Ammon's horn (tissue), 1 donor: ENCODE data around the gene BBS4.
"Not testable (repeated sequence)": the region's sequence is repeated elsewhere in the genome, so short reads cannot be mapped to it uniquely, and the experiment has no call there.

Source experiments
- DNase-seq: peaks from one replicate; pipeline ENCODE4 v3.0.0-alpha.2; 2016; ENCODE audit warnings: low spot score

BBS4 gene

GRCh38 chr15:72698938-72699337 lies 12.9 kb downstream of the BBS4 start:
- DNase-seq: no peak

GRCh38 chr15:72700076-72700475 lies 14.1 kb downstream of the BBS4 start:
- DNase-seq: no peak

- no peak for DNase-seq
These were observed 20.3 kb downstream of the BBS4 start for GRCh38 chr15:72706266-72706665.

GRCh38 chr15:72708551-72709303 lies 22.7 kb downstream of the BBS4 start:
- DNase-seq: not testable (repeated sequence)

DNA sequence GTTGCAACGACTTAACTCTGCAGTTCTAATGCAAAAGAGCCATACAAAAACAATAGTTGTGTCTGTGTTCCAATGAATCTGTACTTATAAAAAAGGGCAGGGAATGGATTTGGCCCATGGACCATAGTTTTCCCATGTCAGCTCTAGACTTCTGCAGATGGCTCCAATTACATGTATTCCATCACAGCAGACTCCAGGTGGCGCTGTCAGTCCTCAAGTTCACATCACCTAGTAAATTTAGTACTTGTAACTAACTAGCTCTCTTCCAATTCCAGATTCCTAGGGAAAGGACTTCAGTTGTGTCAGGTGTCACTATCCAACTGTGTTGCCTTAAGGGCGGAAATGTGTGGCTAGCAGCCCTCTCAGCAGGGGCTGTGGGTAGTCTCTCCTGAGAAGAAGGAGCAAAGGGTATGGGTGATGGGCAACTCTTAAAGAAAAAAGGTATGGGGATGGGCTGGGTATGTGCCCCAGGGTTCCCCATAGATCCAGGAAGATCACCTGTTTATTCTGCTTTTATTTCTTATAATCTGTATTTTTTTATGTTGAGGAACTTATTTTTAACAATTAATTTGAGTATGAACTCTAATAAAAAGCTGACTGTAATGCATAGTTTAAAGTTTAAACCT lies 36.2 kb downstream of the BBS4 start:
- peak; percentile 82 for DNase-seq

DNA sequence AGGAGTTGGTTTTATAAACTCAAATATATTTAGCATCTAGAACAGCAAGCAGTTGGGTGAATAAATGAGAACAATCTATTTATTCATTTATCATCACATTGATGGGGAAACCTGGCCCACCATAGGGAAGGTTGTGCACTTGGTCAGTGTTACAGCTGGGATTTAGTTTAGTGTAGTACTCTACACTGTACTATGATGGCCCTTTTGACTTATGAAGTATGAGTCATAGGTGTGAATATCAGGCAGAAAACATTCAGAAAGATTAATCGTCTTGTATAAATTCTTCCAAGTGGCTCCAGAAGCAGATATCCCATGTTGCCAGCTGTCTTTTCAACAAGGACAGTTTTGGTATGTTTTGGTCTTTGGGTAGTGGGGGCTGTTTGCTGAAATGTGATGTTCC lies 38.0 kb downstream of the BBS4 start:
- no peak for DNase-seq

- DNase-seq: no peak
These were observed 39.4 kb downstream of the BBS4 start for GRCh38 chr15:72725446-72725845.

GRCh38 chr15:72725851-72726250 lies 39.8 kb downstream of the BBS4 start:
- DNase-seq: not testable (repeated sequence)

- no peak for DNase-seq
These were observed 41.1 kb downstream of the BBS4 start for GRCh38 chr15:72727154-72727553.

- not testable (repeated sequence) for DNase-seq
These were observed 42.2 kb downstream of the BBS4 start for GRCh38 chr15:72728249-72728648.

- DNase-seq: no peak
These were observed 42.8 kb downstream of the BBS4 start for GRCh38 chr15:72728821-72729220.

- DNase-seq: no peak
These were observed 46.1 kb downstream of the BBS4 start for GRCh38 chr15:72732086-72732485.

GRCh38 chr15:72732516-72732915 lies 46.5 kb downstream of the BBS4 start:
- DNase-seq: no peak

- DNase-seq: no peak
These were observed 48.1 kb downstream of the BBS4 start for GRCh38 chr15:72733941-72734738.

DNA sequence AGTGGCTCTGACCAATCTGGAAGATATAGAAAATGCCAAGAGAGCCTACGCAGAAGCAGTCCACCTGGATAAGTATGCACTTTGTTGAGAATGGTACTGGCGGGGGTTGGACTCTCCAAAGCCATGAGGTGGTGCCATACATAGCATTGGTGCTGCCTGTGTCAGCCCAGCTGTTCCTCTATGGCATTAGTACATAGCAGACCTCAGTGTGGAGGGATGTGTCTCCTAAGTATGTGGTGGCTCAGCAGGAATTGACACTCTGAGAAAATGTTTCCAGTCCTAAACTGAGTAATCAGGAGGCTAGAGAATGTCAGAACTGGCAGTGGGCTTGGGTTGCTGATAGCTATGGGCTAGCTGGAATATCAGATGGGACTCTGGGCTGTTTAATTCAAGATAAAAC lies 49.1 kb downstream of the BBS4 start:
- DNase-seq: no peak

DNA sequence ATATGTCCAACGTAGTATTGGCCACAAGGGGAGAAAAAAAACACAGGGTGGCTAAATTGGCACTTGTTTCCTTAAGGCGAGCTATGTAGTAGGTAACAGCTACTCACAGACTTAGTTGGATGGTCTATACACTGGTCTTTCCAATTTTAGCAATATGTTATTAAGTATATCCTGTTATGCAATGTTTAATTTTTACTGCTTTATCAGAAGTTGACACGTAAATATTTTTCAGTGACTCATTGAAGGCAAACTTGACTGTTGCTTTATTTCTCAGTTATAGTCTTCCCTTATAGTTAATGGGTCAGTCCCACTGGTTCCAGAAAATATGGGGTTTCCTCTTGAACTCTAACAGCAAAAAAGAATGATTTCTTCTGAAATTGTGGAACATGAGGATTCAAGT lies 51.1 kb downstream of the BBS4 start:
- no peak for DNase-seq

GRCh38 chr15:72737723-72738122 lies 51.7 kb downstream of the BBS4 start:
- DNase-seq: no peak

GRCh38 chr15:72740219-72740618 lies 54.2 kb downstream of the BBS4 start:
- no peak for DNase-seq

DNA sequence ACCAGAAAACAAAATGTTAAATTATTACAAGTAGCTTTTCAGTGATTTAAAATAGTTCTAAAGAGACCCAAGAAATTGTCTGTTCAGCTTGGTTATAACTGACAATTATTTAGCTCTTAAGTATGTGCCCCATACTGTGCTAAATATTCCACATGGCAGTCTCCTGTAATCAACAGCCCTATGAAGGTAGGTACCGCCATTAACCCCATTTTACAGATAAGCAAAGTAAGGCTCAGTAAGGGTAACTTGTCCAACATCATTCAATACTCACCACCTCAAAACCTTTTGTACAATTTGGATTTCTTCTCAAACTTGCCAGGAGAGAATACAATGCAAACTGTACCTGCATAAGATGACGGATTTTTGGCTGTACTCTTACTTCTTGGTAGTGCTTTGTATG lies 63.7 kb downstream of the BBS4 start:
- no peak for DNase-seq

GRCh38 chr15:72751751-72752455 lies 65.9 kb downstream of the BBS4 start:
- DNase-seq: peak; percentile 52

DNA sequence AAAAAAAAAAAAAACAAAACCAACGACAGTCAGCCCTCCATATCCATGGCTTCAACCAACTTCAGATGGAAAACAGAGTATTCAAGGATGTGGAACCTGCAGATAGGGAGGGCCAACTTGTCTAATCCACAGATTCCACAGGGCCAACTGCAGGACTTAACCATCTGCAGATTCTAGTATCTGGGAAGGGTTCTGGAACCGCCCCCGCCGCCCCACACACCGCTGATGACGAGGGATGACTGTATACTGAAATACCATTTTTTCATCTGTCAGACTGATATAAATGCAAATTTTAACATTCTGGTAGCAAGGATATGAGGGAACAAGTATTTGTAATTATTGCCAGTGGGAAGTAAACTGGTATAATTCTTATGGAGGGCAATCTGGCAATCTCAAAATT lies 68.1 kb downstream of the BBS4 start:
- DNase-seq: peak; percentile 48

- no peak for DNase-seq
These were observed 72.2 kb downstream of the BBS4 start for GRCh38 chr15:72758182-72758581.
